HEK293T (cell line): Measurements from ENCODE around the gene C16orf86.

Experiments
- CTCF ChIA-PET: fragments of 350-600 bp; formaldehyde crosslinking; extraction: SDS; loops from one replicate; lab custom pipeline; 2021; ENCODE audit warnings: antibody characterized with exemption, inconsistent platforms; lab: Yijun Ruan, JAX
- POLR2A ChIA-PET: fragments of 350-600 bp; formaldehyde crosslinking; extraction: SDS; loops from one replicate; lab custom pipeline; 2020; ENCODE audit warnings: antibody characterized with exemption, inconsistent platforms; lab: Yijun Ruan, JAX
- DNase-seq: peaks from one replicate; pipeline ENCODE4 v3.0.0; 2012; ENCODE audit warnings: mixed read lengths; ENCODE audit errors: extremely low spot score
- ARNT ChIP-seq: fragments of 450-650 bp; IDR thresholded peaks from 2 replicates; pipeline ENCODE4 v1.6.1; 2017; ENCODE audit warnings: mild to moderate bottlenecking
- BHLHE40 ChIP-seq: fragments of 450-650 bp; IDR thresholded peaks from 2 replicates; pipeline ENCODE4 v1.6.1; 2016; ENCODE audit warnings: mild to moderate bottlenecking, moderate library complexity, borderline replicate concordance
- CTBP1 ChIP-seq: fragments of 450-650 bp; IDR thresholded peaks from 2 replicates; pipeline ENCODE4 v1.6.1; 2016; ENCODE audit warnings: borderline replicate concordance
- ELF4 ChIP-seq: fragments of 450-650 bp; IDR thresholded peaks from 2 replicates; pipeline ENCODE4 v1.6.1; 2017; ENCODE audit warnings: antibody characterized with exemption
- FOXA1 ChIP-seq: fragments of 450-650 bp; IDR thresholded peaks from 2 replicates; pipeline ENCODE4 v1.6.1; 2016; ENCODE audit warnings: mild to moderate bottlenecking
- FOXK2 ChIP-seq: fragments of 450-650 bp; IDR thresholded peaks from 2 replicates; pipeline ENCODE4 v1.6.1; 2016; ENCODE audit warnings: mild to moderate bottlenecking
- FOXM1 ChIP-seq: fragments of 450-650 bp; IDR thresholded peaks from 2 replicates; pipeline ENCODE4 v1.6.1; 2017; ENCODE audit warnings: mild to moderate bottlenecking, borderline replicate concordance
- HDGF ChIP-seq: fragments of 450-650 bp; IDR thresholded peaks from 2 replicates; pipeline ENCODE4 v1.6.1; 2017; ENCODE audit warnings: antibody characterized with exemption, borderline replicate concordance
- L3MBTL2 ChIP-seq: fragments of 450-650 bp; conservative IDR thresholded peaks from 2 replicates; pipeline ENCODE4 v1.6.1; 2016; ENCODE audit warnings: mild to moderate bottlenecking
- LEF1 ChIP-seq: fragments of 450-650 bp; IDR thresholded peaks from 2 replicates; pipeline ENCODE4 v1.6.1; 2017; ENCODE audit warnings: mild to moderate bottlenecking, borderline replicate concordance
- NFRKB ChIP-seq: fragments of 450-650 bp; IDR thresholded peaks from 2 replicates; pipeline ENCODE4 v1.6.1; 2016; ENCODE audit warnings: mild to moderate bottlenecking, moderate library complexity
- SP1 ChIP-seq: fragments of 450-650 bp; IDR thresholded peaks from 2 replicates; pipeline ENCODE4 v1.6.1; 2017
- SUZ12 ChIP-seq: fragments of 450-650 bp; IDR thresholded peaks from 2 replicates; pipeline ENCODE4 v1.6.1; 2016; ENCODE audit warnings: mild to moderate bottlenecking
- TARDBP ChIP-seq: fragments of 450-650 bp; IDR thresholded peaks from 2 replicates; pipeline ENCODE4 v1.6.1; 2016
- ZNF384 ChIP-seq: fragments of 450-650 bp; IDR thresholded peaks from 2 replicates; pipeline ENCODE4 v1.6.1; 2016
- TF ChIP-seq, protein P1 (sequence below): fragments of 450-650 bp; IDR thresholded peaks from 2 replicates; pipeline ENCODE4 v1.6.1; 2016

C16orf86 gene

DNA sequence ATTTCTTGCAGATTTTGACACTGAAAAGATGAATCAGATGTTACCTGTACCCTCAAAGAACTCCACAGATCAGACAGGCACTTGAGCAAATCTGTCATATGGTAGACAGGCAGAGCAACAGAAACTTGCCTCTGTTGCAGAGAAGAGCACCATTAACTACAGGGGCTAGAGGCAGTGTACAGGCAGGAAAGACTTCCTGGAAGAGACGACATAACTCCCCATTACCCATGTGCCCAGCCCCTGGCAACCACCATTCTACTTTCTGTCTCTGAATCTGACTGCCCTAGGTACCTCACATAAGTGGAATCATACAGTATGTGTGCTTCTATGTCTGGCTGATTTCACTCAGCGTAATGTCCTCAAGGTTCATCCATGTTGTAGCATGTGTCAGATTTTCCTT is 37.0 kb downstream of the C16orf86 start:
- ChIA-PET CTCF (no interaction called here), POLR2A (no interaction called here)
- no peak for DNase-seq
- TF ChIP-seq SUZ12 (no peak), ZNF384 (no peak), HDGF (no peak), CTBP1 (no peak), BHLHE40 (no peak), LEF1 (no peak), TARDBP (no peak), NFRKB (no peak), ARNT (no peak), FOXM1 (no peak), FOXA1 (no peak), SP1 (no peak), ELF4 (no peak)
- TF ChIP-seq, protein P1, sequence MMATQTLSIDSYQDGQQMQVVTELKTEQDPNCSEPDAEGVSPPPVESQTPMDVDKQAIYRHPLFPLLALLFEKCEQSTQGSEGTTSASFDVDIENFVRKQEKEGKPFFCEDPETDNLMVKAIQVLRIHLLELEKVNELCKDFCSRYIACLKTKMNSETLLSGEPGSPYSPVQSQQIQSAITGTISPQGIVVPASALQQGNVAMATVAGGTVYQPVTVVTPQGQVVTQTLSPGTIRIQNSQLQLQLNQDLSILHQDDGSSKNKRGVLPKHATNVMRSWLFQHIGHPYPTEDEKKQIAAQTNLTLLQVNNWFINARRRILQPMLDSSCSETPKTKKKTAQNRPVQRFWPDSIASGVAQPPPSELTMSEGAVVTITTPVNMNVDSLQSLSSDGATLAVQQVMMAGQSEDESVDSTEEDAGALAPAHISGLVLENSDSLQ: no peak

DNA sequence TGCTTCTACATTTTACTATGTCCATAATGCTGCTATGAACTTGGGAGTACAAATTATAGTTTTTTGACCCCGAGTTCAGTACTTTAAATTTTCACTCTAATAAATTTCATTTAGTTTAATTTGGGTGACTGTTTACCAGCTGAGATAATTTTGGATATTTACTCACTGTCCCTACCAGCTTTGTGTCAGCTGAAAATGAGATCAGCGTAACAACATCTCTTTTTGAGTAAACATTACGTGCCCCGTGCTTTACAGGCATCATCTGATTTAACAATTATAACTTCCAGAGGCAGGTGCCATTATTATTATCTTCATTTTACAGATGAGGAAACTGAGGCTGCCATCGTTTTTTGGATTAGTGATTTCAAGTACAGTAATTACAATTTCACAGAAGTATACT is 37.5 kb downstream of the C16orf86 start:
- ChIA-PET CTCF (no interaction called here), POLR2A (no interaction called here)
- TF ChIP-seq FOXA1 (no peak), L3MBTL2 (no peak), CTBP1 (no peak), SUZ12 (no peak), ARNT (no peak), ELF4 (no peak), NFRKB (no peak), FOXM1 (no peak), TARDBP (no peak)
- TF ChIP-seq, protein P1: no peak
- no peak for DNase-seq

DNA sequence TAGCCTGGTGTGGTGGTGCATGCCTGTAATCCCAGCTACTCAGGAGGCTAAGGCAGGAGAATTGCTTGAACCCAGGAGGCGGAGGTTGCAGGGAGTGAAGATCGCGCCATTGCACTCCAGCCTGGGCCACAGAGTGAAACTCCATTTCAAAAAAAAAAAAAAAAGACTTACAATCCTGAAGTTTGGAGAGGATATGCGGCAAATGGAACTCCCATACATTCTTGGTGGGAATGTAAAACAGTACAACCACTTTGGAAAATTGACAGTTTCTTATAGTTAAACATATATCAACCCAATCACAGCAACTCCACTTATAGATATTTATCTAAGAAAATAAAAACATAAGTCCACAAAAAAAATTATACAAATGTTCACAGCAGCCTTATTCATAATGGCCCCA is 40.6 kb downstream of the C16orf86 start:
- ChIA-PET POLR2A (no interaction called here), CTCF (no interaction called here)
- no peak for TF ChIP-seq BHLHE40
- TF ChIP-seq FOXK2: no peak
- TF ChIP-seq FOXA1: no peak
- TF ChIP-seq ZNF384: no peak
- no peak for TF ChIP-seq L3MBTL2
- TF ChIP-seq, protein P1: no peak
- TF ChIP-seq ELF4: no peak
- TF ChIP-seq FOXM1: no peak
- TF ChIP-seq ARNT: no peak
- no peak for TF ChIP-seq SP1
- TF ChIP-seq LEF1: no peak
- no peak for TF ChIP-seq TARDBP
- no peak for TF ChIP-seq HDGF
- no peak for TF ChIP-seq CTBP1
- no peak for TF ChIP-seq SUZ12
- TF ChIP-seq NFRKB: no peak
- no peak for DNase-seq

DNA sequence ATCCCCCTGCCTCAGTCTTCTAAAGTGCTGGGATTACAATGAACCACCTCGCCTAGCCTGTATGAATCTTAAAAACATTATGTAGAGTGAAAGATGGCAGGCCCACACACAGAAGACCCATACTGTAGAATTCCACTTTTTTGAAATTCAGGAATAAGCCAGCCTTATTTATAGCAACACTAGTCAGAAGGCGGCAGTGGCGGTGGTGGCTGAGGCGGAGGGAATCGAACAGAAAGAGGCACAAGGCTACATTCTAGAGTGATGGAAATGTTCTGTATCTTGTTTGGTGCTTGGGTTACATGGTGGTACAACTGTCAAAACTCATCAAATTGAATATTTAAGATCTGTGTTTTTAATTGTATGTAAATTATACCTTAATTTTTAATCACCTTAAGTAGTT is 41.2 kb downstream of the C16orf86 start:
- TF ChIP-seq FOXK2 (no peak), ELF4 (no peak), BHLHE40 (no peak), ZNF384 (no peak)
- TF ChIP-seq, protein P1: no peak
- ChIA-PET POLR2A (interaction anchor here (1.0 kb wide), 1 partner anchor 11 kb away, joined by 3 read pairs; the partner anchor contains the start of gene GFOD2), CTCF (no interaction called here)
- DNase-seq: no peak

DNA sequence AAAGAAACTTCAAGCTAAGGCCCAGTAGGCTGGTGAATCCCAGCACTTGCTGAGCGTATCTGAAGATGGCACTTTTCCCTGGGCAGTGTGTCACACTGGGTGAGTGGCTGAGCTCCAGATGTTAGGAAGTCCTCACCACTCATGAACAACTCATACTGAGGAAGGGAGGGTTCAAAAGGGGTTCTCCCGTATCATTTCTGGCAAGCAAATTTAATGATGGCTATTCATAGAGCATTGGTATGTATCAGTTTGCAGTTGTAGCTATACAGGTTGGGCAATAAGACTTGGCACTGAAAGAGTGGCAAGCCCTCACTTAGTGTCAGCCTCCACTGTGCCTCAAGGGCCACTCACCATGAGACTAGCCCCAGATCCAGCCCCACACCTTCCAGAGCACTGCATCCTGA is 41.8 kb downstream of the C16orf86 start:
- CTCF ChIA-PET: interaction anchor here (0.6 kb wide), 1 partner anchor 216 kb away, joined by 4 read pairs; no protein-coding TSS in a partner anchor
- POLR2A ChIA-PET: interaction anchor here (1.0 kb wide), 1 partner anchor 11 kb away, joined by 3 read pairs; the partner anchor contains the start of gene GFOD2
- no peak for DNase-seq
- no peak for TF ChIP-seq BHLHE40
- TF ChIP-seq FOXK2: no peak
- TF ChIP-seq TARDBP: no peak
- TF ChIP-seq CTBP1: no peak
- TF ChIP-seq, protein P1: no peak
- TF ChIP-seq FOXM1: no peak
- TF ChIP-seq SUZ12: no peak
- TF ChIP-seq LEF1: no peak
- TF ChIP-seq ELF4: no peak
- TF ChIP-seq SP1: no peak
- no peak for TF ChIP-seq HDGF
- no peak for TF ChIP-seq FOXA1
- TF ChIP-seq ARNT: no peak
- TF ChIP-seq ZNF384: no peak
- TF ChIP-seq L3MBTL2: no peak
